Activated naive CD4-positive, alpha-beta T cell (primary cell): ENCODE data around the gene RHOV.
A peak's percentile ranks its signal among the peaks of the same experiment; 100 is the strongest.

Experiments used
- DNase-seq, 4 experiments: peaks; one replicate each; lab custom pipeline; 2025; lab: John Stamatoyannopoulos, UW

The RHOV gene

DNA sequence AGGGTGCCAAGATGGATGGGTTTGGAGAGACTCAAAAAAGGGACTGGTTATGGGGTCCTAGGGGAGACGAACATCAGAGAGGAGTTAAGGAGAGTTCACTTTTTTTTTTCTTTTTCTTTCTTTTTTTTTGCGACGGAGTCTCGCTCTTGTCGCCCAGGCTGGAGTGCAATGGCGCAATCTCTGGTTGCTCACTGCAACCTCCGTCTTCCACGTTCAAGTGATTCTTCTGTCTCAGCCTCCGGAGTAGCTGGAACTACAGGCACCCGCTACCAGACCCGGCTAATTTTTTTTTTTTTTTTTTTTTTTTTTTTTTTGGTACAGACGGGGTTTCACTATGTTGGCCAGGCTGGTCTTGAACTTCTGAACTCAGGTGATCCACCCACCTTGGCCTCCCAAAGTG, 29.0 kb downstream of the RHOV start:
- no peak for DNase-seq

GRCh38 chr15:40844696-40845030, 29.4 kb downstream of the RHOV start:
- peak in 1 of 4 experiments; percentile 22 for DNase-seq

DNA sequence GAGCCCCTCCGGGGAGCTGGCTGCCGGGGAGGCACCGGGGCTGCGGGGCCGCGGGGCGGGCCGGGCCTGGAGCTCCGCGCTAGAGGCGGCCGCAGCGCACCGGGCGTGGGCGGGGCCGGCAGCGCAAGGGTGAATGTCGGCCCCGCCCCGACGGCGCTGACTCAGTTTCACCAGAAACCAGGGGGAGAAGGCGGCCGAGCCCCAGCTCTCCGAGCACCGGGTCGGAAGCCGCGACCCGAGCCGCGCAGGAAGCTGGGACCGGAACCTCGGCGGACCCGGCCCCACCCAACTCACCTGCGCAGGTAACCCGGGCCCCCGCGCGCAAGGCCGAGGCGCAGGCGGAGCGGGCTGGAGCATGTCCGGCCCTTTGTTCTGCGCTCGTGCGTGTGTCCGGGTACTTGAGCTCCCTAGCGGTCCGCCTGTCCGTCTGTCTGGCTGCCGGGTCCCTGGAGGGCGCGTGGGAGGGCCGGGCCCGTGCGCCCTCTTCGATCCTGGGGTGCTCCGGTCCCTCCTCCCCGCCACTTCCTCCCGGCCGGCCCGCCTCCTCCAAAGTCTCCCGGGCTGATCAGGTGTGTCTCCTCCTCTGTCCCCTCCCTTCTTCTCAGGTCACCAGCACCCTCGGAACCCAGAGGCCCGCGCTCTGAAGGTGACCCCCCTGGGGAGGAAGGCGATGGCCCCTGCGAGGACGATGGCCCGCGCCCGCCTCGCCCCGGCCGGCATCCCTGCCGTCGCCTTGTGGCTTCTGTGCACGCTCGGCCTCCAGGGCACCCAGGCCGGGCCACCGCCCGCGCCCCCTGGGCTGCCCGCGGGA, 29.9 kb downstream of the RHOV start, which contains the start of gene SPINT1:
Gene SPINT1 (plus strand): TSS at position 164 of the 811 bp plus-strand sequence. CDS start 507 bp downstream, at position 671.
- DNase-seq: peak in 3 of 4 experiments; percentile 3 to 13 (median 6)

- DNase-seq: no peak
These were observed 30.7 kb downstream of the RHOV start for GRCh38 chr15:40843261-40843884.

- no peak for DNase-seq
These were observed 32.3 kb downstream of the RHOV start for GRCh38 chr15:40841741-40842140.

- no peak for DNase-seq
These were observed 35.3 kb downstream of the RHOV start for GRCh38 chr15:40838756-40839155.

DNA sequence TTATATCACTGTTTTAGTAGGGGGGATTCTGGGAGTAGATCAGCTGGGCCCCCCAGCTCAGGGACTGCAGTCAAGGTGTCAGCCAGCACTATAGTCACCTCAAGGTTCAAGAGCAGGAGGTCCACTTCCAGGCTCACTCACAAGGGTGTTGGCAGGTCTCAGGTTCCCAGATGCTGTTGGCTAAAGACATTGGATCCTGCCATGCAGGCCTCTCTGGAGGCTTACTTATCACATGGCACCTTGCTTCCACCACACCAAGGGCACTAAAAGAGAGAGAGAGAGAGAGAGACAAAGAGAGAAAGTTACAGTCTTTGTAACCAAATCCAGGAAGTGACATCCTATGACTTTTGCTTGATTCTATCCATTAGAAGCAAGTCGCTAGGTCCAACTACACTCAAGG, 38.0 kb downstream of the RHOV start:
- DNase-seq: no peak

- no peak for DNase-seq
These were observed 41.1 kb downstream of the RHOV start for GRCh38 chr15:40832903-40833302.

- DNase-seq: no peak
These were observed 42.2 kb downstream of the RHOV start for GRCh38 chr15:40831861-40832260.

DNA sequence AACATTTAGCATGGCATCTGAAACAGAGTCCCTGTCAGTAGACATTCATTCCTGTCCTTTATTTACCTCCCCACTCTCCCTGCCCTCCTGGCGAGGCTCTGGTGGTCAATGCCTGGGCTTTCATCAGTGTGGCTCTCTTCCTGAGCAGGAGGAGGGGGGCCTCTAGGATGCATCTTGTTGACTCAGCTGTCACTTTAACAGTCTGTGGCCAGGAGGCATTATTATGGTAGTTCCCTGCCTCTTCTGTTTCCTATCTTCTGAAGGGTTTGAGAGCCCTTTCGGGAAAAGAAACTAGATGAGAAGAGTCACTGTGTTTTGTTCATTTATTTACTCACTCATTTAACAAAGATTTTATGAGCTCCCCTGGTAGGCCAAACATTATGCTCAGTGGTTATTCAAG, 43.1 kb downstream of the RHOV start:
- DNase-seq: no peak

GRCh38 chr15:40829115-40829514, 44.9 kb downstream of the RHOV start:
- DNase-seq: no peak

- no peak for DNase-seq
These were observed 45.5 kb downstream of the RHOV start, which contains the start of gene PPP1R14D for GRCh38 chr15:40828447-40829036. Gene PPP1R14D, minus strand, starts transcription at chr15:40828708. Its CDS starts 67 bp downstream, at chr15:40828641.

- DNase-seq: no peak
These were observed 47.5 kb downstream of the RHOV start for GRCh38 chr15:40826423-40827075.

GRCh38 chr15:40825661-40826422, 48.2 kb downstream of the RHOV start:
- no peak for DNase-seq

DNA sequence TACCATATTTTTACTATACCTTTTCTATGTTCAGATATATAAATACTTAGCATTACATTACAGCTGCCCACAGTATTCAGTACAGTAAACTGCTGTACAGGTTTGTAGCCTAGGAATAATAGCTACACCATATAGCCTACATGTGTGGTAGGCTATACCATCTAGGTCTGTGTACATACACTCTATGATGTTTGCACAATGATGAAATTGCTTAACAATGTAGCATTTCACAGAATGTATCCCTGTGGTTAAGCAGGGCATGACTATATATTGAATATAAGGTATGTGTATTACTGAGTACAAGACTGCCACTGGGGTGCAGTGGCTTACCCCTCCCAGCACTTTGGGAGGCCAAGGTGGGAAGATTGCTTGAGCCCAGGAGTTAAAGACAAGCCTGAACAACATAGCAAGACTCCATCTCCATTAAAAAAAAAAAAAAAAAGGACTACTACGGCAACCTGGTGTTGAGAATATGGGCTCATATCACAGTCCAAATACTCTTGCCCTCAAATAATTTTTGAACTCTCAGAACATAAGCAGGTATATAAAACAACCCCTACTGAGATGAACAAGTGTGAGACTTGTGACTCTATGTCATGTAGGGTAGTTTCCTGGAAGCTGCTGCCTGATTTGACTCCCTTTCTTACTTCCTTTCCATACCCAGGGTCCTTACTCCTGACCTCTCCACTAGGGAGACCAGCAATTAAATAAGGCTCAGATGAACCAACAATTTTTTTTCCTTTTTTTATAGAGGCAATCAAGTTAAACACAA, 50.3 kb downstream of the RHOV start:
- DNase-seq: no peak
